ENCODE data around the gene LRCOL1. TPM values are rescaled to one million over a fixed set of nuclear protein-coding genes. Genes with fewer than 3 reads are reported as not detected.

LRCOL1 gene
- total and polyA plus RNA-seq, 2 of the 8 experiments (the other 6 are each of a cell fraction or from before 2014, with no cell fraction given) = not detected

DNA sequence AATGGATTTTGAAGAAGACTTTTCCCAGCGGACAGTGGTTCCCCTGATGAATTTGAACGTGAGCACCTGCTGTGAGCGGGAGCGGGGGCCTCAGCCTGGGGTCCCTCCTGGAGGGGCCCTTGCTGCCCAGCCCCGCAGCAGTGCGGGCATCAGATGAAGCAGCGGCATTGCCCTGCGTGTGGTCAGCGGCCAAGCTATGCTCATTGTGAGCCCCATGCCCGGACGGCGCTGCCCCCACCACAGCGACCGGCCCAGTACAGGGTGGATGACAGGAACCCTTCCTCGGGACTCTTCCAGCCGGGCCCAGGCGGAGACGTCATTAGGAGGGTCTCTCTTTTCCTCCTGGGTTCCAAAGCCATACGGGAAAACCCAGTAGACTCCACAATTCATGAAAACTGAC, 3.5 kb downstream of the LRCOL1 start:
- no peak for TF ChIP-seq RBBP5 (IDR thresholded peaks at IDR 0.05; ENCODE audit: borderline replicate concordance, low read depth, low read length)
- no peak for TF ChIP-seq KDM4A (IDR thresholded peaks at IDR 0.05; ENCODE audit: low read depth, low read length, severe bottlenecking)
- TF ChIP-seq SP4 (IDR thresholded peaks at IDR 0.05; ENCODE audit: low read length) = no peak
- no peak for TF ChIP-seq SUZ12 (IDR thresholded peaks at IDR 0.05; ENCODE audit: low read length)
- no peak for TF ChIP-seq TEAD4 (IDR thresholded peaks at IDR 0.05; ENCODE audit: low read depth, low read length)
- no peak for TF ChIP-seq KDM5A (IDR thresholded peaks at IDR 0.05; ENCODE audit: low read length)
- TF ChIP-seq SIX5 (IDR thresholded peaks at IDR 0.05; ENCODE audit: low read depth, low read length) = no peak
- no peak for TF ChIP-seq JUN (IDR thresholded peaks at IDR 0.05; ENCODE audit: low read depth, low read length)
- Histone ChIP-seq H3K27ac (ENCODE audit: low read depth, low read length) (no peak overlapping the region), H4K5ac (ENCODE audit: insufficient read length, low read depth, low read length) (no peak overlapping the region), H3K18ac (ENCODE audit: extremely low read depth, low read length) (no peak overlapping the region), H3K4me3 (ENCODE audit: extremely low read depth in 1 of 4, insufficient read depth in 2 of 4, low read depth in 3 of 4, low read length in 4 of 4) (no peak overlapping the region), H2BK15ac (ENCODE audit: low read length) (no peak overlapping the region), H3K14ac (ENCODE audit: insufficient read length) (no peak overlapping the region), H2BK5ac (ENCODE audit: low read depth, low read length) (no peak overlapping the region), H3K36me3 (ENCODE audit: control insufficient read depth in 2 of 4, insufficient read depth in 4 of 4, low read length in 3 of 4) (no peaks in the 10 kb centered on the region), H4K20me1 (replicated peaks in 1 of 2; ENCODE audit: control insufficient read depth in 1 of 2, insufficient read depth in 2 of 2, low read length in 2 of 2) (peaks cover 0 to 5% of the 10 kb centered on the region in 2 experiments), H4K8ac (ENCODE audit: extremely low read depth, insufficient read depth, low read length) (no peak overlapping the region), H3K9ac (replicated peaks in 1 of 4; ENCODE audit: extremely low read depth in 1 of 4, low read depth in 3 of 4, low read length in 3 of 4) (no peak overlapping the region), H3K23ac (ENCODE audit: insufficient read length) (no peak overlapping the region), H3K9me3 (ENCODE audit: insufficient read depth in 2 of 2, low read depth in 1 of 2, low read length in 1 of 2) (peaks cover 8 to 13% of the 10 kb centered on the region in 2 experiments; a peak in 3 of 4 replicates), H4K91ac (replicated peaks; ENCODE audit: insufficient read length, low read length) (no peak overlapping the region), H3K23me2 (ENCODE audit: low read depth, low read length) (no peaks in the 10 kb centered on the region), H2AFZ (ENCODE audit: low read length) (no peak overlapping the region), H2BK20ac (ENCODE audit: low read length) (no peak overlapping the region), H3K4me2 (ENCODE audit: insufficient read depth in 1 of 2, low read depth in 2 of 2, low read length in 2 of 2) (no peak overlapping the region), H2BK12ac (ENCODE audit: low read depth, low read length) (no peak overlapping the region), H2AK5ac (ENCODE audit: low read depth, low read length) (no peak overlapping the region), H3K4me1 (replicated peaks in 1 of 4; ENCODE audit: control insufficient read depth in 3 of 4, insufficient read depth in 4 of 4, low read length in 3 of 4) (no peaks in the 10 kb centered on the region; a peak in 2 of 7 replicates), H3K27me3 (replicated peaks in 1 of 4; ENCODE audit: control insufficient read depth in 3 of 4, extremely low read depth in 1 of 4, insufficient read depth in 3 of 4, low read length in 3 of 4) (peaks cover 12 to 83% (median 67%) of the 10 kb centered on the region in 4 experiments), H3K79me2 (ENCODE audit: control insufficient read depth in 1 of 2, insufficient read depth in 2 of 2, low read length in 2 of 2) (no peaks in the 10 kb centered on the region), H3K56ac (replicated peaks; ENCODE audit: insufficient read length, low read depth, low read length) (no peak overlapping the region), H2BK120ac (replicated peaks; ENCODE audit: low read depth, low read length) (no peak overlapping the region), H3K4ac (replicated peaks; ENCODE audit: insufficient read length, low read depth, low read length) (no peak overlapping the region), H3K79me1 (ENCODE audit: low read depth, low read length) (no peaks in the 10 kb centered on the region)
- DNase-seq (ENCODE audit: low read depth in 1 of 2, low spot score in 2 of 2) (no peak), FAIRE-seq (no peak)
- ChIA-PET POLR2A (ENCODE audit: partially characterized antibody) (no interaction called here), CTCF (ENCODE audit: partially characterized antibody) (interaction anchor here (6.1 kb wide), 1 partner anchor 7 kb away, joined by 41 read pairs; no protein-coding TSS in a partner anchor)
- WGBS, 2 experiments (ENCODE audit: extremely low coverage in 1 of 2, insufficient coverage in 1 of 2, insufficient read length in 1 of 2, insufficient replicate concordance in 2 of 2, low coverage in 1 of 2, low lambda C conversion rate in 2 of 2, missing lambda C conversion rate in 1 of 2) = 90% methylated on average over 18 of the region's 19 CpGs; no CpG with 5 or more reads in 1 of the 2 experiments

Data from H1 (cell line).